HG03571 (cell line): Measurements from ENCODE around the gene NMRK1.

Experiments used
- ATAC-seq: cut with Tn5 transposase; IDR thresholded peaks from one replicate; pipeline ENCODE4 v1.9.1; 2021; ENCODE audit not compliant: unreplicated experiment

Gene NMRK1

DNA sequence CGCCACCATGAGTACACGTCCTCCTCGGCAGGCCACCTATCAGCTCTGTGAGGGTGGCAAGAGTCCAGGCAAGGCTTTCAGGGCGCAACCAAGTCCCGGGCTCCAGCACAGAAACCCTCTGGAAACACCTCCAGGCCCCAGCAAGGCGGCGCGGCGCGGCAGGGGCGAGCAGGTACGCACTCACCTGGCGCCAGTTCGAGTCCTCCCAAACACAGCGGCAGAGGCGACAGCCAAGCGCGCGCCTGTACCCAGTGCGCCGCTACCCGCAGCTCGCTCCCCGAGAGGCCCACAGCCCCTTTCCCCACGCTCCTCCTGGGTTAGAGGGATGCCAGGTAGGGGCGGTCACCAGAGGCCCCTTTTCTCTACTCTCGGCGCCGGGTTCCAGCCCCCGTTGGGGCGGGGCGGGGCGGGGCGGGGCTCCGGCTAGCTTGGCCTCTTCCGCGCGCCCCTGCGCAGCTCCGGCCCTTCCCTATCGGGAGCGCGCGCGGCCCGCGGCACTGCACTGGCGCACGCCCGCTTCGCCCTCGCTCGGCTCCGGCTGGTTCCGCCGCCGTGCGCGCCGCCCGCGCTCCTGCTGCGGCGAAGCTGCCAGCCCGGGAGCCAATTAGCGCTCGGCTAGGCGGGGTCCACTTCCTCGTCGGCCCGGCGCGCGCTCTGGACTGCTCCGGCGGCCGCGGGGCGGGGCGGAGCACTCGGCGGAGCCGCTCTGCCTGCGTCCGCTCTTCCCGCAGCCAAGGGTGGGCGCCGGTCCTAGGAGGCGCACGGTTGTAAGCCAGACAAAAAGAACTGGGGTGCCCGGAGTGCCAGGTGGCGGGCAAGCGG is at the start of gene NMRK1, which contains the start of gene OSTF1:
TSS of gene NMRK1 (minus strand) at position 332 of the 822 bp plus-strand sequence. CDS start 5,040 bp downstream, outside the sequence.
TSS of gene OSTF1 (plus strand) at position 691 of the 822 bp plus-strand sequence. CDS start 179 bp downstream, outside the sequence.
- ATAC-seq, result peak; percentile 88

DNA sequence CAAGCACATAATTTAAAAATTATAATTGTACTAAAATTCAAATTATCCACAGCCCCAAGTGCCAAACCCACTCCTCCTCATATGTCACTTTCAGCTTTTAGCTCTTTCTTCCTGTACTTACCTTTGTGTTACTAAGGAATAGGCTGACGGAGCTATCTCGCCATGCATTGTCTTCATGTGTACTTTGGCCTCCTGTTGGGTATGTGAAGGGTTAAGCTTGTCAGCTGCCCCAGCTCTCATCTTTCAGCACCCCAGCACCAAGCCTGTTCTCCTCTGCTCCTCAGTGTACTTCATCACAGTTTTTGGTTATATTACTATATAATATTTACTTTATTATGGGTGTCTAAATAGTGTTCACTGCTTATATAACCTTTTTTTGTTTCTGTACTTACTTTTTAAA is 46.5 kb upstream of the NMRK1 start:
- ATAC-seq, result no peak

DNA sequence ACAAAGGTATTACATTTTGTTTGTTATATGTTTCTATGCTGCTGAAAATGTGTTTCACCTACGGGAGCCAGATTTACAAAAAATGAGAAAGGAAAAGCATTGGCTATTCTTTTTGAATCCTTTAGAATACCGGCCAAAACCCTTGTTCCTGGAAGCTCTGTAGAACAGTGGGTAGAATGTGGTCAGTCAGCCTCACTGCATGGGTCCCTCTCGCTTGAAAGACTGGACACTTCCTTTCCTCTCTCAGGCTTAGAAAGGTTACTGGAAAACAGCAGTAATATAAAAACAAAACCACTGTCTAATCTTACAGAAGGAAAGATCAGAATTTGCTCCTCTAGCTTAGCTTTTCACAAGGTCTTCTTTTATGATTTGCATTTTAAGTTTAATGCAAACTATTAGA is 45.4 kb upstream of the NMRK1 start:
- ATAC-seq, result no peak

DNA sequence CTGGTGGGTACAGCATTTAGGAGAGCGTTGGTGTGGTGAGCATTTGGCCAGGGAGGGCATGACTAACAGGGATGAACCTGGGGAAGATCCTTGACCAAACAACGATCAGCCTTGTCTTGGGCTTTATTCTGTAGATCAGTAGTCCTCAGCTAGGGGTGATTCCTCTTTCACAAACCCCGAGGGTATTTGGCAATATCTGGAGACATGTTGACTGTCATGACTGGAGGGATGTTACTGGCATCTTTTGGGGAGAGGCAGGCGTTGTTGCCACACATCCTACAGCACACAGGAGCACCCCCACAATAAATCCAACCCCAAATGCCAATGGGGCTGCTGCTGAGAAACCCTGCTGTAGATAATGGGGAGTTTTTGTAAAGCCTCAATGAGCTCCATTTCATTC is 44.3 kb upstream of the NMRK1 start:
- no peak for ATAC-seq

DNA sequence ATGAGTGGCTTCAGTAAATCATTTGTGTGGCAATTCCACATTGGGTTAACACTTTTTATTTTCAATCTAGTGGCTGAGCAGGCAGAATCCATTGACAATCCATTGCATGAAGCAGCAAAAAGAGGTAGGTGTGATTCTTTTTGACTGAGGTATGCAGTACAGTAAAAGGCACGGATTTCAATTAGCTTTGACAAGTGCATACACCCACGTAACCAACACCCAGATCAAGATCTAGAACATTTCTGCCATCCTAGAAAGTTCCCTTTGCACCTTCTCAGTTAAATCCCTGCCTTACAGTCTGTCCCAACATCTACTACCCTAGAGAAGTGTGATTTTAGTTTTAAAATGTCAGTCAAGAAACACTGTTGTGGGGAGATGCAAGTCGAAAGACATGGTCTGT is 43.7 kb upstream of the NMRK1 start:
- no peak for ATAC-seq

DNA sequence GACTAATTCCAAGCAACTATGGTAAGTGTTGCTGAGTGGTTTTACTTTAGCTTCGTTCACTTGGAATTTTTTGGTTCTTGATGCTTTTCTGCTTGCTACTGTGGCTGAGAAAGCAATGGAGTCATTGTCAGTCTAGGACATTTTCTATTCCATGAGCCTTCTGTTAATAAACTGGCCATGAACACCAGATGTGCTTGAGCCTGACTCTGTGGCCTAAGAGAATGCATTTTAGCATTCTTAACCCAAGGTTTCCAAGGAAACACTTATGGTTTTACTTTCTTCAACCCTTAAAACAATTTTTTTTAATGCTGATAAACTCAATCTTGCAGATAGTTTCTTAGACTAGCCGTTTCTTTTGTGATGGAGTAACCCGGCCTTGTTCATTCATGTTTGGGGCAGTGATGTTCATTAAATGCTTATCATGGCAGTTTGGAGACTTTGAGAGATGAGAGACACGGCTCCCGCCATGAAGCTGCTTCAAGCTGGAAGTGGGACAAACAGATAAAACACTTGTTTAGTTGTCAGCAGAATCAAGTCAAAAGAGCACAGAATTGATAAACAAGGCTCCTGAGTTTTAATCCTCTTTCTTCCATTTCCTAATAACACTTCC is 42.8 kb upstream of the NMRK1 start:
- no peak for ATAC-seq

DNA sequence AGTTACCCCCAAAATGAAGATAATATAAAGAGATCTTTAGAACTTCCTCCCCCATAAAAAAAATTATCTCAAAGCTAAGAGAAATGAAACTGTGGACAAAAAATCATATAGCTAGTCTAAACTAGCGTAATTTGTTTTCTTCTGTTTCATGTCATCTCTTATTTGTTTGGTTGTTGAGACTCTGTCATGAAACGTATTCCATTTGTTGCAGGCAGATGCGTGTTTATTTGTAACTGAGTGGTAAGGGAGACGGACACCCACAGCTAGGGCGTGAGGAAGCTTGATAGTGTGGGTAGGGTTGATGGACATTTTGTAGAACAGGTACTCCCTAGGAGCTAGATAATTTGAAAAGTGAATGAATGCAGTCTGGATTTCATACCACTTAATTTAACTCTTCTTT is 42.2 kb upstream of the NMRK1 start:
- ATAC-seq, result no peak

DNA sequence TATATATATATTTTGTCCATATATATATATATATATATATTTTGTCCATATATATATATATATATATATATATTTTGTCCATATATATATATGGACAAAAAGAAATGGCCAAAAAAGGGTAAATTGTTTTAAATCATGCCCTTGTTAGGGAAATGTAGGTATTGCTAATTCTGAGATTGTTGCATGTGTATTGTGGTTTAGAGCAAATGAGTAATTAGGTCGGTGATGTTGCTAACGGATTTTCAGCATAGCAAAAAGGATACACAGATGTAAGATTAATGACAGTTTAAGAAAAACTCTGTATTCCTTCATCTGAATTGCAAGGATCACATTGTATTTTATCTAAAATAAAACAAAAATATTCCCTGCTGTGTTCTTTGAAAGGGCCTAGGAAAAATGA is 40.6 kb upstream of the NMRK1 start:
- ATAC-seq, result no peak

DNA sequence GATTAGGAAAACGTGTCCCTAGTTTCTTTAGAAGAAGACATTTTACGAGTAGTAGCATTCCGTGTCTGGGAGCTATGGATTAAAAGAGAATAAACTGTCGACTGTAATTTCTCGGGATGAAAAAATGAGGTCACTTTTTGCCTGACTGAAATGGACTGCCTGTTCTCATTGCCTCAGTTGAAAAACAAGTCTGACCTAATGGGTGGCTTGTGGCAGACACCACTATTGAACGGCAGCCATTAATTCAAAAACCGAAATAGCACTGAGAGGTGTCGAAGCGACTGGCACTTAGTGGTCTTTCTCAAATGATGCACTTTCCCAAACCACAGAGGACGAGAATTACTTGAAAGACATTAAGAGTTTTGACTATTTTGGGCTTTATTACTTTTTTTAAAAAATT is 35.7 kb upstream of the NMRK1 start:
- ATAC-seq, result no peak

DNA sequence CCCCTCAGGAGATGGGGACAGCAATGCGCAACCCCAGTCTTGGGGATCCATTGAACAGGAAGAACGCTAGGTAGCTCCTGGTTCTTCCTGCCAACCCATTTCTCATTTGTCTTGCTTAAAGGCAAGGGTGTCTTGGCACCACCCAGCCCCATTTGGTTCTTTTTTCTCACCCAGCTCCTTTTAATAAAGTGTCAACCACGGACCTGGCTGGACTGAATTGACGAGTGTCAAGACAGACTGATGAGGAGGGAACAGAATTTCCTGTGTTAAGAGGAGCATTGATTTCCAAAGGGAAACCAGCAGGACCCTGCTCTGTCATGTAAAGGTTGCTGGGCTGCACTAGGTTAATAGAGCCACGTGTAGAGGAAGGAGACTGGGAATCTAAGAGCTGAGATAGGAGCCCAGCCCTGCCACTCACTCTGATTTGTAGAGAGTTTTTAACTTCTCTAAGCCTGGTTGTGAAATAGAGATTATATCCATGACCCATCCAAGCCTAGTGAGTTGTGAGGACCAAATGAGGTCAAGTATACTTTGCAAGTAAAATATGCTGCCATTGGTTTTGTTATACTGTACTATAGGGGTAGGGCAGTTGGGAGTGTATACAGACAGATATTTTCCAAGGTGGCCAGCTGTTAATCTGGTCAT is 34.1 kb upstream of the NMRK1 start:
- no peak for ATAC-seq

DNA sequence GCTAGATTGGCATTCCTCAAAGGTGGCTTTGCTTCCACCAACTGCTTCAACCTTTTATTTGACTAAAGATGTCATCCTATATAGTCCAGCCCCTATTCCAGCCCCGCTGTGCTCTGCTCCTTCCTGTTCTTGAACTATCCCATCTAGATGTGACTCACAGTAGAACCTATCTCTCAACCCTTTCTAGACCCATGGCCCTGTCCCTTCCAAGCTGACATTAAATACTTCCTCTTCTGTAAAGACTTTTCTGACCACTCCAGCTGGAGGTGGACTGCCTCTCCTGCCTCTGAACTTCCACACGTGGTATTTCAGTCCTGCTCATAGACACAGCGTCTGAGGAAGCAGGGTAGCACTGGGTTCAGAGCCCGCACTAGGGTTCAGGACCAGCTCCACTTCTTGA is 32.7 kb upstream of the NMRK1 start:
- ATAC-seq, result no peak

DNA sequence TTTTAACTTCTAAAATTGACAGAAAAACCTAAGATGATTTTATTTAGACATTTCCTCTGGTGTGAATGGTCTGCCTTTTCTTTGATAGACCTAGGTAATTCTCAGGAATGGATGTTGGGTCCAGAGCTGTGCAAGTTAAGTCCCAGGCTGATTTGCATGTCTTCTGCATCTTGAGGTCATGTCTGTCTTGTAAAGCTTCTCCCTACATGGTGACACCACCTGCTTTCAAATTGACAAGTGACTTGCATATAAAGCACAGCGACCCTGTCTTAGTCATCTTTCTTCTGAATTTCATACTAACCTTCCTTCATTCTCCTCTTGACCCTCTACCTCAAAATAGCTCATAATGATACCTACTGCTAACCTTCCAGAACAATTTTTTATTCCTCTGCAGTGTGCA is 29.6 kb upstream of the NMRK1 start:
- ATAC-seq, result no peak

DNA sequence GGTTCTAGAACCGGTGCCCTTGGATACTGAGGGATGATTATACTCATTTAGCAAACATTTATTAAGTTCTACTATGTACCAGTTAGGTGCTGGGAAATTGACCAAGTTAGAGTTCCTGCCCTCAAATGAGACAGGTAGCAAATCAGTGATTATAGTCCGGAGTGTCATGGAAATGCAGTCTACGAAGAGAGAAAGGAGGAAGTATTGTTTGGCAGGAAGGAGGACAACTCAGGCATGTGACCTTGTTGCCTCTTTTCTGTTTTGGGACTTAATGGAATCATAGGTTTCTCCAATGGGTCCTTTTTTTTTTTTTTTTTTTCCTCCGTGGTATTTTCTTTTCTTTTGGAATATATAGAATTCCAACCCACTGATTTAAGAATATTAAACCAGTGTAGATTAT is 28.4 kb upstream of the NMRK1 start:
- no peak for ATAC-seq

DNA sequence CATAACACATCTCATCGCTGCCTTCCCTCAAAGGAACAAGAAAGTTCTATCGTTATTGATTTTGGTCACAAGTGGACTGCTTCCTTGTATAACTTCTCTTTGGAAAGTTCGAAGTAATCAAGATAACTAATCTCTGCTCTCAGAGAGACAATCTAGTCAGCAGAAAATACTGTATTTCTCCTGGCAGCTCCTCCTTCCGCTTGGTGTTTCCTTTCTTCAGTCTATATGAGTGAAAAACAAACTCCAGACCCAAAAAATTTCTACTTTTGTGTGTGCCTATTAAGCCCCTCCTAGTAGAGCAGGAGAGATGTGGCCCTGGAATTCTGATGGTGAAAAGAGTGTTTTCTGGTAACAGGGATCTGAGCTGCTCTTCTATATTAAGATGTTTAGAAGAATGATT is 24.8 kb upstream of the NMRK1 start:
- ATAC-seq, result no peak

DNA sequence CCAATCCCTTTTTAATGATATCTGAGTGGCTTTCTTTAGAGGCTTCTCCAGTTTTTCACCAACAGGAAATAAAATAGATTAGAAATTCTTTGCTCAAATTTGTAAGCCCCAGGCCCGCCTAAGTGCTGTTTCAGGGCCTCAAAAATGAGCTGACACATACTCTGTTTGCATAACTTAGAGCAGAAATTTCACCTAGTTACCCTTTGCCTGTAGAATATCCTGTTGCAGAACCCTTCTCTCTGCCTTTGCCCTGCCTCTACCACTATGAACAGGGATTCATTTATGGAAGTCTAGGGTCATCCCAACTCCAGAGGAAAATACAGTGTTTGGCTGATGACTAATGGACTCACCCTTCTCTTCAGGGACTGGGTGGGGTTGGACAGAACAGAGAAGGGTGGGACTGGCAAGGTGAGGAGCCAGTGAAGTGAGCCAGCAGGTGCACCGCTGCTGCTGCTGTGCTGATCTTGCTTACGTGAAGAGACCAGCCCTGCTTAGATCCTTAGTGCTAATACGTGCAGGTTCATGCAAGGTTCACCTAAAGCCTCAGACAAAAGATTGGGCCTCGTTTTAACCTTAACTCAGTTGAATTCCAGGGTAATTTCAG is 23.2 kb upstream of the NMRK1 start:
- no peak for ATAC-seq

DNA sequence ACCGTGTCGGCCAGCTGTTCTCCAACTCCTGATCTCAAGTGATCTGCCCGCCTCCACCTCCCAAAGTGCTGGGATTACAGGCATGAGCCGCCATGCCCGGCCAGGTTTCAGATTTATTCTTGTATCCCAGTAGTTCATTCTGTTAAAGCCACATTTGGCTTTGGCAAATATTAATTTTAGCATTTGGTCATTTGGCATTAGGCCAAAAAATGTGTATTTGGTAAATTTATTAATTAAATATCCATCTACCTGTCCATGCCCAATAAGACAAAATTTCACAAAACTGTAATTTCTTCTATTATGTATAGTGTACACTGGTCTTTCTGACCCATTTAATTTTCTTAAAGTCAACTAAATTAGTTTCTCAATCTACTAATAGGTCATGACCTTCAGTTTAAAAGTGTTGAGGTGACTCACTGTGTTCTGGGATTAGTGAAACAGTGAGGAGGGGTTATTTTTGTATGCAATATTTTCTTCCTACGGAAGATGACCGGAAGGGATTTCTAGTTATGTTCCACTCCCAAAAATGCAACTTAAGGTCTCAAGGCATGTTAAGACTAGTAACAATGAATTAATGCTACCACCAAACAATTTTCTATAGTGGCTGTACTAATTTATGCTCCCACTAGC is 21.4 kb upstream of the NMRK1 start:
- ATAC-seq, result no peak

DNA sequence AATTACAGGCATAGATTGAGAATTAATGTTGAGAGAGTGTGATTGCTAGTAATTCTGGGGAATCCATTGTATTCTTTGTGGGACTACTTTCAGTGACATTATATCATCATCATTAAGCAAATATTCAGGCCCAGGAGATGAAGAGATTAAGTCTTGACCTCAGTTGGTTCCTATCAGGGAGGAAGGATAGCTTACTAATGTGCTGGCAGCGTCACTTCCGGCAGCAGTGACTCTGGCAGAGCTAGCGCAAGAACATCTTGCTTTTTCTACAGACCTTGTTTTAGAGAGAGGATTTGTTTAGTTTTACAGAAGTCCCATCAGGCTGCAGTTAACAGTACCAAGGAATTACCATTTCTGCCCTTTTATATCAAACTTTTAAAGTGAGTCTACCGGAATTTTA is 20.6 kb upstream of the NMRK1 start:
- ATAC-seq, result no peak

DNA sequence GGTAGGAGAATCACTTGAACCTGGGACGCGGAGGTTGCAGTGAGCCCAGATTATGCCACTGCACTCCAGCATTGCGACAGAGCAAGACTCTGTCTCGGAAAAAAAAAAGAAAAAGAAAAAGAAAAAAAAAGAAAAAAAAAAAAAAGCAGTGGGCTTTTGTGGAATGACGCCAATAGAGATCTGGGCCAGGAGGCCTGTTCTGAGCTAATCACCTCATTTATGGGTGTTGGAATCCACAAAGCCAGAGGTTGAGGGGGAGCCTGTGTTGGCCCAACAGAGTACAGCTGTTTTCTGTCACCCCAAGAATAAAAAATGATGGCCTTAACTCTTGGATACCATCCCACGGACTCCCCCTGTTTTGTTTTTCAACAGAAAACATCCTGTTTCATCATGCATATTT is 18.9 kb upstream of the NMRK1 start:
- ATAC-seq, result no peak

DNA sequence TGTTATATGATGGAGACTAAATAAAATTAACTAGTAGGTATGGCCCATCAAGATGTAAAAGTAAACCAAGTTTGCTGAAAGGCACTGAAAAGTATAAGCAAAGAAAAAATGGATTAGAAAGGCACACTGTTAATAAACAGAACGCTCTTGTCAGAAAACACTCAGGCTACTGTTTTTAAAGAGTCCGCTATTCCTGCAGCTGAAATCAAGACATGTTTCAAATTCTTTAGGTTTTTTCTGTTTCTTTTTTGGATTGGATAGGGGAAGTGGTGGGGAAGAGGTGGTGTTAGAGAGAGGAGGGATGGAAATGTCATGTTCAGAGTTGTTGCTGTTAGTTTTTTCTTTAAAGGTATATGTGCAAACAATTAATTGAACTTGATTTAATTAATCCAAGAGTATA is 17.9 kb upstream of the NMRK1 start:
- no peak for ATAC-seq

DNA sequence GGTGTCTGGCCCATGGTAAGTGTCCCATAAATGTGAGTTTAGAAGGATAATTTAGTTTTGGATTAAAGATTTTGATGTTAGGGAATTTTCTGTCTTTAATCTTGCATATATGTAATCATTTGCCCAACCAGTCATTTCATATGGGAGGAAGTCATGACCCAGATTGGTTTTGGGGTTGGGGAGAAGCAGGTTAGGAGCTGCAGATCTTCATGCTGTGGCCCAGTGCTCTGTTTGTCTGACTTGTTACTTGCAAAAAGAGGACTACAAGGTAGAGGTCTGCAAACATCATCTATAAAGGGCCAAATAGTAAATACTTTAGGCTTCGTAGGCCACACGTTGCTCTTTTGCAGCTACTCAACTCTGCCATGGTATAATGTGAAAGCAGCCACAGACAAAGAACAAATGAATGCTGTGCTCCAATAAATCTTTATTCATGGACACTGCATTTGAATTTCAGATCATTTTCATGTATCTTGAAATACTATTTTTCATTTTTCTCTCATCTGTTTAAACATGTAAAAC is 17.1 kb upstream of the NMRK1 start:
- no peak for ATAC-seq

DNA sequence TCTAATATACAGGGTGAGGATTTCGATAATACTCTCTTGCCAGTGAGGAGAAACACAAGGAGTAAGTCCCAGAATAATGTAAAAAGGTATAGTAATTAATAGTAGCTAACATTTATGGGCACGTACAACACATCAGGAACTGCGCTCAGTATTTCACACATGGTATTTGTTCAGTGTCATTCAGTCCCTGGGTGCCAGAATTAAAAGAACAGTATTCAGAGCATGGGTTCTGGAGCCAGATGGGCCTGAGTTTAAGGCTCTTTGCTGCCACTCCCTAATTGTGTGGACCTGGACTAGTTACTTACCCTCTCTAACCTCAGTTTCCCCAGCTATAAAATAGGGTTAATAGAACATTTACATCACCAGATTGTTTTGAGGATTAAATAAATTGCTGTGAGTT is 16.7 kb upstream of the NMRK1 start:
- no peak for ATAC-seq
